K562 (cell line): ENCODE measurements around the gene ALS2. TPM values are rescaled to one million over a fixed set of nuclear protein-coding genes. Genes with fewer than 3 reads are reported as not detected.

Source experiments
- ATAC-seq: fragments of 200-7000 bp; cut with Tn5 transposase; 3 replicates; pipeline ENCODE4 v1.9.1; 2020; ENCODE audit warnings: moderate library complexity
- BruUV-seq: library from RNA; stranded (reverse); fragments of 400-500 nt; replicated peaks from 2 replicates; lab custom pipeline; 2021; lab: Mats Ljungman, UMichigan
- CTCF ChIA-PET: fragments of 300-600 bp; formaldehyde crosslinking; extraction: SDS; loops from one replicate; lab custom pipeline; 2021; ENCODE audit warnings: low intra/inter-chr PET ratio; lab: Yijun Ruan, JAX
- POLR2A ChIA-PET: fragments of 300-600, 350-650 bp; sonication (Branson Sonifier 250); formaldehyde crosslinking; extraction: SDS; loops from one replicate; lab custom pipeline; 2021; ENCODE audit warnings: antibody characterized with exemption, inconsistent platforms; lab: Yijun Ruan, JAX
- DNase-seq, 4 experiments: peaks; one replicate each; pipeline versions ENCODE4 v3.0.0 to v3.0.0-alpha.2; 2011 to 2018; ENCODE audit warnings: low spot score in 3 of 4, mixed read lengths in 3 of 4; ENCODE audit errors: extremely low read depth in 1 of 4
- FAIRE-seq: peaks from 2 replicates; lab custom pipeline; 2011; peaks lifted over from hg19 to GRCh38; lab: Jason Lieb, UNC
- H2AFZ ChIP-seq: 2 replicates; pipeline ENCODE4 v1.6.0; 2011; ENCODE audit warnings: low read depth, low read length, control low read depth, inconsistent platforms
- H3K27ac ChIP-seq: fragments of 200-600 bp; 3 replicates; pipeline ENCODE4 v1.8.0; 2011; ENCODE audit warnings: low read depth, mild to moderate bottlenecking, control low read depth, inconsistent platforms, low read length, moderate library complexity, mixed read lengths; ENCODE audit errors: extremely low read depth
- H3K27me3 ChIP-seq, 2 experiments: fragments of 300-600 bp in 1 of 2; 2 replicates in 1 of 2; 3 replicates in 1 of 2; pipeline versions ENCODE4 v1.6.0 to v1.8.0; 2011; ENCODE audit warnings: inconsistent platforms in 2 of 2, low read length in 2 of 2, mild to moderate bottlenecking in 1 of 2, mixed read lengths in 1 of 2, moderate library complexity in 1 of 2; ENCODE audit not compliant: control insufficient read depth in 2 of 2, insufficient read depth in 2 of 2
- H3K36me3 ChIP-seq: fragments of 300-600 bp; 3 replicates; pipeline ENCODE4 v1.8.0; 2011; ENCODE audit warnings: mild to moderate bottlenecking, low read length, inconsistent platforms; ENCODE audit not compliant: control insufficient read depth, insufficient read depth
- H3K4me1 ChIP-seq, 2 experiments: fragments of 200-600 bp in 1 of 2; replicated peaks in 1 of 2; 2 replicates in 1 of 2; 3 replicates in 1 of 2; pipeline versions ENCODE4 v1.5.1 to v1.8.0; 2011; ENCODE audit warnings: inconsistent platforms in 2 of 2, low read length in 2 of 2, mild to moderate bottlenecking in 1 of 2, mixed read lengths in 1 of 2, moderate library complexity in 1 of 2; ENCODE audit not compliant: control insufficient read depth in 2 of 2, insufficient read depth in 2 of 2
- H3K4me2 ChIP-seq: 2 replicates; pipeline ENCODE4 v1.6.1; 2011; ENCODE audit warnings: low read length, control low read depth, inconsistent platforms, mixed read lengths; ENCODE audit not compliant: insufficient read depth
- H3K4me3 ChIP-seq: fragments of 200-600 bp; sonication (generic), shearing (Covaris generic); 2 replicates; pipeline ENCODE4 v1.5.1; 2016; ENCODE audit warnings: control low read depth, inconsistent platforms
- H3K79me2 ChIP-seq: fragments of 200-600 bp; 3 replicates; pipeline ENCODE4 v1.8.0; 2011; ENCODE audit warnings: low read length, inconsistent platforms; ENCODE audit not compliant: control insufficient read depth, insufficient read depth
- H3K9ac ChIP-seq, 2 experiments: 2 replicates each; pipeline versions ENCODE4 v1.6.0 to v1.6.1; 2011; ENCODE audit warnings: low read depth in 2 of 2, low read length in 2 of 2, control low read depth in 1 of 2, inconsistent platforms in 1 of 2, mild to moderate bottlenecking in 1 of 2, mixed read lengths in 1 of 2; ENCODE audit not compliant: insufficient read depth in 1 of 2
- H3K9me1 ChIP-seq: one replicate; pipeline ENCODE4 v1.6.0; 2011; ENCODE audit warnings: inconsistent platforms, mild to moderate bottlenecking, low read length, moderate library complexity; ENCODE audit not compliant: control insufficient read depth, insufficient read depth
- H3K9me3 ChIP-seq: replicated peaks from 2 replicates; pipeline ENCODE4 v1.5.1; 2011; ENCODE audit warnings: low read depth, low read length, inconsistent platforms; ENCODE audit not compliant: control insufficient read depth, insufficient read depth
- H4K20me1 ChIP-seq: replicated peaks from 2 replicates; pipeline ENCODE4 v1.6.1; 2011; ENCODE audit warnings: low read length, inconsistent platforms, mixed read lengths; ENCODE audit not compliant: control insufficient read depth, insufficient read depth
- CBFA2T3 ChIP-seq: fragments of 450-650 bp; IDR thresholded peaks from 2 replicates; pipeline ENCODE4 v1.6.1; 2017
- CHD2 ChIP-seq: IDR thresholded peaks from 2 replicates; pipeline ENCODE4 v1.6.1; 2011; ENCODE audit warnings: low read depth, low read length
- CREBBP ChIP-seq: IDR thresholded peaks from one replicate; pipeline ENCODE4 v1.6.1; 2012; ENCODE audit warnings: low read depth, mild to moderate bottlenecking, control low read depth, inconsistent platforms, low read length
- E2F8 ChIP-seq: fragments of 450-650 bp; IDR thresholded peaks from 2 replicates; pipeline ENCODE4 v1.7.1; 2018; ENCODE audit warnings: mild to moderate bottlenecking, low read depth; ENCODE audit not compliant: partially characterized antibody
- ELK1 ChIP-seq: sonication (generic); formaldehyde crosslinking; IDR thresholded peaks from 2 replicates; pipeline ENCODE4 v1.8.1; 2022; ENCODE audit warnings: missing genetic modification reagents
- FOXJ3 ChIP-seq: sonication (generic); formaldehyde crosslinking; IDR thresholded peaks from 2 replicates; pipeline ENCODE4 v1.4.0; 2020; ENCODE audit warnings: mild to moderate bottlenecking, missing genetic modification reagents
- HINFP ChIP-seq: fragments of 450-650 bp; conservative IDR thresholded peaks from 2 replicates; pipeline ENCODE4 v1.6.1; 2016; ENCODE audit warnings: missing genetic modification characterization, low read depth, mild to moderate bottlenecking, control low read depth, missing compliant biosample characterization
- MTA3 ChIP-seq: fragments of 450-650 bp; formaldehyde crosslinking; IDR thresholded peaks from 2 replicates; pipeline ENCODE4 v1.6.1; 2017; ENCODE audit warnings: mild to moderate bottlenecking, borderline replicate concordance
- PBX2 ChIP-seq, 2 experiments: IDR thresholded peaks in 1 of 2; conservative IDR thresholded peaks in 1 of 2; 2 replicates each; pipeline ENCODE4 v1.6.1; 2016; ENCODE audit warnings: low read depth in 2 of 2, mild to moderate bottlenecking in 1 of 2, missing compliant biosample characterization in 1 of 2, missing genetic modification characterization in 1 of 2, moderate library complexity in 1 of 2
- PML ChIP-seq: IDR thresholded peaks from 2 replicates; pipeline ENCODE4 v1.6.1; 2012; ENCODE audit warnings: low read length, inconsistent platforms
- RBFOX2 ChIP-seq: fragments of 200-400 bp; formaldehyde crosslinking; IDR thresholded peaks from 2 replicates; pipeline ENCODE4 v1.6.1; 2017; ENCODE audit warnings: low read depth, mild to moderate bottlenecking, low read length, moderate library complexity
- ZNF511 ChIP-seq: sonication (generic); formaldehyde crosslinking; IDR thresholded peaks from 2 replicates; pipeline ENCODE4 v1.8.0; 2022; ENCODE audit warnings: mild to moderate bottlenecking, missing genetic modification reagents
- WGBS: fragments of 100-300 bp; shearing (Covaris generic); methylation state at CpG from one replicate; pipeline ENCODE4 v1.1.6; 2016; ENCODE audit warnings: low coverage, mixed read lengths; ENCODE audit not compliant: insufficient coverage; ENCODE audit errors: missing lambda C conversion rate; 5-methylcytosine and 5-hydroxymethylcytosine counted together
- in situ Hi-C: fragments of 300-500 bp; cut with MboI; formaldehyde crosslinking; loops from 4 replicates; pipeline ENCODE4 v1.15.0; 2018; ENCODE audit warnings: inconsistent platforms, mixed read lengths
- intact Hi-C: fragments of 100-400 bp; cut with micrococcal nuclease; formaldehyde crosslinking; loops from 2 replicates; pipeline ENCODE4 v1.14.2; 2022
- polyA plus RNA-seq, 8 experiments: library from polyadenylated mRNA; depleted of rRNA in 4 of 8; stranded (reverse) in 5 of 8; unstranded in 3 of 8; fragments of >200 nt; fragmentation: Nextera tagmentation in 2 of 8; fragmentation: Illumina TruSeq in 1 of 8; extraction: Ambion mirVana in 2 of 8; extraction: Trizol in 1 of 8; gene quantifications; 2 replicates each; pipeline versions ENCODE4 v1.2.1 to v1.2.3, GENCODE V29; 2011 to 2014; ENCODE audit warnings: inconsistent platforms in 1 of 8, missing spikeins in 1 of 8
- total RNA-seq, 7 experiments: library from RNA; depleted of rRNA in 6 of 7; stranded (reverse); fragments of >200 nt in 6 of 7; fragmentation: Illumina TruSeq in 2 of 7; extraction: Trizol in 2 of 7; gene quantifications; 2 replicates each; pipeline versions ENCODE4 v1.2.1 to v1.2.3, GENCODE V29; 2011 to 2021; ENCODE audit warnings: low replicate concordance in 1 of 7

The ALS2 gene
- total and polyA plus RNA-seq, 9 of the 15 experiments (the other 6 are each of a cell fraction or from before 2014, with no cell fraction given), result 5.2 to 17.7 (median 11.6) TPM

- TF ChIP-seq E2F8 (no peak), ELK1 (CRISPR knock-in tag) (no peak), MTA3 (no peak), ZNF511 (no peak), CHD2 (no peak), FOXJ3 (no peak)
These were observed 79.1 kb downstream of the ALS2 start (continued) for GRCh38 chr2:201701646-201702045.

- Histone ChIP-seq H3K4me2 (no peak overlapping the region), H3K4me1 (no peaks in the 10 kb centered on the region; a peak in 1 of 5 replicates), H3K36me3 (peaks cover 5% of the 10 kb centered on the region; the same call in 1 of the 3 replicates), H3K79me2 (no peaks in the 10 kb centered on the region), H3K4me3 (no peak overlapping the region), H4K20me1 (no peaks in the 10 kb centered on the region), H3K27ac (no peak overlapping the region), H3K9me1 (no peaks in the 10 kb centered on the region), H3K9me3 (no peaks in the 10 kb centered on the region), H3K27me3 (no peaks in the 10 kb centered on the region), H2AFZ (no peak overlapping the region), H3K9ac (no peak overlapping the region)
- BruUV-seq, result no TSS peak
- CTCF ChIA-PET, result no interaction called here
- no peak for DNase-seq
- in situ Hi-C loops, result no loop called here
- ATAC-seq, result no peak
- POLR2A ChIA-PET, result no interaction called here
- WGBS, result 67% methylated on average over 1 of the region's 1 CpG
- intact Hi-C loops, result no loop called here
- no peak for FAIRE-seq
- TF ChIP-seq RBFOX2 (no peak), CBFA2T3 (no peak), PBX2 (CRISPR knock-in tag; IDR thresholded peaks at IDR 0.05; ENCODE audit: low read depth) (no peak), PBX2 (tag; conservative IDR thresholded peaks at IDR 0.05; ENCODE audit: low read depth) (no peak), HINFP (tag) (no peak), PML (no peak), CREBBP (no peak)
These were observed 81.3 kb downstream of the ALS2 start for GRCh38 chr2:201699416-201699815.
